RKO (cell line): ENCODE results near the gene C5.
"Not testable (repeated sequence)": the region's sequence is repeated elsewhere in the genome, so short reads cannot be mapped to it uniquely, and the experiment has no call there.

Source experiments
- DNase-seq: peaks from one replicate; pipeline ENCODE4 v3.0.0-alpha.2; 2016; ENCODE audit warnings: low spot score

C5 gene

DNA sequence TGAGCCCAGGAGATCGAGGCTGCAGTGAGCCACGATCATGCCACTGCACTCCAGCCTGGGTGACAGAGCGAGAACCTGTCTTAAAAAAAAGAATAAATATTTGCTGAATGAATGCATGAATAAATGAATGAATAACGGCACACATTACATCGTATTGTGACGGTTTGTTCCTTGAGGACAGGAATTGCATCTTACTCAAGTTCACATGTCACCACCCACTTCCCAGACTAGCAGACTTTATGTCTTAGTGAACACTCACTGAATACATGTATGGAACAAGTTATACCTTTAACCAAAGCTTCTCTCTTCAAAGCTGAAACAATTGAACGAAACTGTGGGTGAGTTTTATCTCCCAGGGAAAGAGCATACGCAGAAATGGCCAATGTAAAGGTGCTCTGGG, 70.3 kb downstream of the C5 start:
- no peak for DNase-seq

- DNase-seq: no peak
These were observed 71.1 kb downstream of the C5 start for GRCh38 chr9:120978987-120979386.

- no peak for DNase-seq
These were observed 72.8 kb downstream of the C5 start for GRCh38 chr9:120977321-120977720.

- DNase-seq: no peak
These were observed 75.2 kb downstream of the C5 start for GRCh38 chr9:120974921-120975320.

- DNase-seq: no peak
These were observed 75.9 kb downstream of the C5 start for GRCh38 chr9:120974181-120974580.

DNA sequence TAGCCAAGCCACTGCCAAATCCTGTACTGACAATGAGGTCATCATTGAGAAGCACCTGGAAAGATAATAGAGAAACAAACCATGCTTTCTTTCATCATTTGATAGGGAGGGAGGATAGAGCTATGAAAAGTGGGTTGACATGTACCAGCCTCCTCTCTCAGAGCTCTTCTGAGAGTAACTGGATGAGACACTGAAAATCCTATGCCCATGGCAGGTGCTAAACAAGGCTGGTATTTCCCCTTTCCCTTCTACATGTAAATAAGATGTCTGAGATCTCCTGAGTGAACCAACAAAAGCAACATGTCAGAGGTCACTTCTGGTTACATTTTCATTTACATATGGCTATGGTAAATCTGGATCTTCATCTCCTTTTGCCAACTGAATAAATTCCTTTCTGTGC, 78.1 kb downstream of the C5 start:
- no peak for DNase-seq

- DNase-seq: not testable (repeated sequence)
These were observed 78.6 kb downstream of the C5 start for GRCh38 chr9:120971471-120971870.

DNA sequence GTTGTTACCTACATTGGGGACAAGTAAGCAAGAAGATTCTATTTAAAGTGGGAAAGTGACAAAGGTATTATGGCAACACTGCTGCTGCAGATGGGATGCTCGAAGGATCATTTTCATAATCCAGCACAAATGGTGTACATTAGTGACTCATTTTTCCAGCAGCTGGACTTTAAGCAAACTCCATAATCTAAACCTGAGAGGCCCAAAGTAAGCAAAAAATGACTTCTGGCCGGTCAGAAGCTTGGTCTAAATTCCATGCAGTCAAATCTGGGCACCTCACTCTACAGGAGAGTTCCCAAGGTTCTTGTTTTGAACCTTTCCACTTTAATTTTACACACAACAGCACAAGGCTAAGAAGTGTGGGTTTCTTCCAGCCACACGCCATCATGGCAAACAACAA, 79.8 kb downstream of the C5 start:
- no peak for DNase-seq

DNA sequence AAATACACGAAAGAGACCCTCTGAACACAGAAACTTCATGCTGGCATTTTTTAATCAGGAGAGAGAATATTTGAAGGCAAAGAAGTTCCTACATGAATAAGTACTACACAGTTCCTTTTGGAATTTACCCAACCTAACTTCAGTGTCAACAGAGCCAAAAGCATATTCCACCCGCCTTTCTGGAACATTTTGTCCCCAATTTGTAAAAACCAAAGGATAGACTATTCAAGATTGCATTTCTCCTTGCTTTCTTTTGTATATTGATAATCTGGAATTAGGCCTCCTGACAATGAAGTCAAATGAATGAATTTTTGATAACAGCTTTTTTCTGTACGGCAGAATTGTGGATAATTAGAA, 84.1 kb downstream of the C5 start:
- no peak for DNase-seq

DNA sequence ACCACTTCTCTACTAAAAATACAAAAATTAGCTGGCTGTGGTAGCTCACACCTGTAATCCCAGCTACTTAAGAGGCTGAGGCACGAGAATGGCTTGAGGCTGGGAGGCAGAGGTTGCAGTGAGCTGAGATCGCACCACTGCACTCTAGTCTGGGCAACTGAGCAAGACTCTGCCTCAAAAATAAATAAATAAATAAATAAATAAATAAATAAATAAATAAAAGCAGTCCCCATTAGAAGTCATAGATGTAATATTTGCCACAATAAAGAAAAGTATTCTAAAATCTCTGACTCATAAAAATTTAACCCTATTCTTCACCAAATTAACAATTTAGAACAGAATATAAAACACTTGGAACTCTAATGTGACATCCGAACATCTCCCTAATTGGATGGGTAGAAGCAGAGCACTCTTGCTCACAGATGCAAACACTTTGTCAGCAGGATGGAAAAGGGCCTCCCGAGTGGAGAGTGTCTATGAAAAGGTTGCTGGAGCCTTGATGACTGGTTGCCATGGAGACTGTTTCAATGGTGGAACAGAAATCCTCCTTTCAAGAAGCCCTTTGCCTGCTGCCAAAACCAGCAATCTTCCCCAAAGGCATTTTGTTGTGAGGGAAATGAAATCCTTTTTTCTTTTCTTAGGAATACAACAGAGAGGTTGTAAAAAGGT, 84.6 kb downstream of the C5 start:
- DNase-seq: no peak

- DNase-seq: no peak
These were observed 88.1 kb downstream of the C5 start for GRCh38 chr9:120961936-120962335.

GRCh38 chr9:120960001-120960400, 90.1 kb downstream of the C5 start:
- no peak for DNase-seq

DNA sequence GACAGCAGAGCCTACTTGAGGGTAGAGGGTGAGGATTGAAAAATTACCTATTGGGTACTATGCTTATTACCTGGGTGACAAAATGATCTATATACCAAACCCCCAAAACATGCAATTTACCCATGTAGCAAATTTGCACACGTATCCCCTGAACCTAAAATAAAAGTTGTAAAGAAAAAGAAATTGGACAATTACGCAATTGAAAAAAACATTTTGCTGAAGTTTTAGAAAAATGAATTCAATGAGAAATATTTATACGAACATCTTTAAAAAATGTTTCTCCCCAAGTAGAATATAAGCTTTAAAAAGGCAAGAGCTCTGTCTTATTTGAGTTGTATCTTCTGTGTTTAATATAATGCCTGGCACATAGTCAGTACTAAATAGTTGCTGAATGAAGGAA, 93.2 kb downstream of the C5 start:
- no peak for DNase-seq

DNA sequence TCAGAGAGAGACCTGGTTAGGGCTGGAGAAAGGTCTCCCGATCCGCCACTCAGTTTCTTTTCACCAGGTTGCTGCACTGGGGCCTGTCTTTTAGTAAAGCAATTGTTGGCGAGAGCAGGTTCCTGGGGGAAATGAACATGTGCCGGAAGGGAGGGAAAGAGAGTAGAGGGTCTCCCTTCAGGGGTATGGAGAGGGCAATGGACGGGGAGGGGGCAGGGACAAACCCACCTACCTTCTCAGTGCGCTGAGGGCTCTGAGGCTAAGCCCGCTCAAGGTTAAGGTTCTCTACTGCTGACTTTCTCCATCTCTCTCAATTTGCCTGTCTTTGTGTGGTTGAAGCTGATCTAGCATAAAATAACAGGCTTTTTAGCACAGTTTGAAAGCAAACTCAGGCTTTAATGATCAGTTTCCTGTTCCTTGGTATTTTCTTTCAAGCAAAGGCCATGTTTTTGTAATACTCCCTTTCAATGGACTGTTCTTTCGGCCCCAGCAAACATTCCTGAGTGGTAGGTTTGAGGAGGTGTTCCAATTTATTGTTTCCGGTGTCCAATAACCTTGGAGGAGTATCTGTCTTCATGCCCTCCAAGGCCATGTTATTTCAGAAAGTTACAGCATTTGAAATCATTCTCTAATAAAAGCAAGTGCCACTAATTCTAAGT, 98.0 kb downstream of the C5 start:
- no peak for DNase-seq

DNA sequence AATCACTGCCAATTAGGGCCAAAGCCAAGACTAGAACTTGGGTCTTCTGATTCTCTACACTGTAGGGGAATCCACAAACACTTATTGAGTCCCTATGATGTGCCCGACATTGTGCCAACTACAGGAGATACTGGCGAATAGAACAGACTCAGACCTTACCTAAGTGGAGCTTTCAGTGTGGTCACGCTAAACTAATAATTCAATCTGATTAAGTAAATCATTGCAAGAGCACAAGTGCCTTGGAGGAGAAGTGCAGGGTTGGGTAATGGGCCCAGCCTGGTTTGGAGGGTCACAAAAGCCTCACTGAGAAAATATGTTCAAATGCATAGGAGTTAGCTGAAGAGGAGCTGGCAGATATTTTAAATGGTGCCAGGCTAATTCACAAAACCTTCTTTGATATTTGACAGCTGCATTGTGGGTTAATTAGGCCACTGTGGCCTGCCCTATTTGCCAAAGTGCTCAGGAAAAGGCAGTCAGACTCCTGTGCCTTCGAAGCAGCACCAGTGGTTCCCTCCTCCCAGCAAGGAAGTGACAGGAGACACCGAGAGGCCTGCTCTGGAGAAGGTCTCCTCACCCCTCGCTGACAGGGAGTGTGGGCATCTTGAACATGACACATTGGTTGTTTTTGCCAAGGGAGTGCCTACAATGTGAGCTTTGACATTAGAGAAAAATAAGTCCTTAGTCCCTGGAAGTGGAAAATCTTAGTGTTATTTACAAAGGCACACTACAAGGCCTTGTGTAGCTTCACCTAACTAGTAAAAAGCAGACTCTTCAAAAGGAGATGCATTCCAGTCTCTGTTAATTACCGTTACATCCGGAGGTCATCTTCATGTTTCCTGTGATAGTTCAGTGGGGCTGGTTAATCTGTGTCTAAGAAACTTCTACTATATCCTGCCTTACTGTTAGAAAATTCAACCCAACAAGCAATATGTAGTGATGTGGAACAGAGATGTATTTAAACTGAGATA, 99.4 kb downstream of the C5 start:
- no peak for DNase-seq

DNA sequence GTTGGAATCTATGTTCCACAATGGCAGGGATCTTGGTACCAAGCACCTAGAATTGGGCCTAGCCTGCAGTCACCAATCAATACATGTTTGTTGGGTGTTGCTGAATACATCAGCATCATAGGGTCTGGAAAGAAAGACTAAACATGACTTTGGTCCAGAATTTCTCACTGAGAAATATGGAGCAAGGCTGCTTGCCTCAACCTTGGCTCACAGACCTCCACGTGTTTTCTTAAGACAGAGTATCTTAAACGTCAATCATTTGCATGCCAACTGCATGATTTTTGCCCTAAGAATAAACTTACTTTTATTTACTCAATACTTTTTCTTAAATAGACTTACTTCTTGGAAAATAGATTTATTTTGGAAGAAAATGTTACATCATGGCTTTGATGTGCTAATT, 100.8 kb downstream of the C5 start:
- DNase-seq: no peak

GRCh38 chr9:120948824-120949223, 101.3 kb downstream of the C5 start:
- no peak for DNase-seq

GRCh38 chr9:120947222-120947621, 102.9 kb downstream of the C5 start:
- no peak for DNase-seq

DNA sequence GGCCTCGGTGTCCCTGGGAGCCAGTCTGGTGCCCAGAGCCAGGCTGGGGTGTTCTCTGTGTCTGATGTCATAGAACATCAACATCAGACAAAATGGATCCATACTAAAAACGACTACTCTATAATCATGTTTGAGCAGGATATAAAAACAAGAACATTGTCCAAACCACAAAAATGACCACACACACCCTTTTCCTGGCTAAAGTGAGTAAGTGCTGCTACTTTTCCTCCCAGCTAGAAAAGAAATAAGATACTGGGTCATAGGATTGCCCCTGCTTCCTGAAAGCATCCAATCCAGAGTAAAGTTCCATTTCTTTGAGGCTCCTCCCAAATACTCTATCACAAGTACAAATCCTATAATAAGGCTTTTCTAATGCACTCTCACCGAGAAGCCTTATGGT, 103.8 kb downstream of the C5 start:
- no peak for DNase-seq

GRCh38 chr9:120944948-120945347, 105.1 kb downstream of the C5 start:
- no peak for DNase-seq

DNA sequence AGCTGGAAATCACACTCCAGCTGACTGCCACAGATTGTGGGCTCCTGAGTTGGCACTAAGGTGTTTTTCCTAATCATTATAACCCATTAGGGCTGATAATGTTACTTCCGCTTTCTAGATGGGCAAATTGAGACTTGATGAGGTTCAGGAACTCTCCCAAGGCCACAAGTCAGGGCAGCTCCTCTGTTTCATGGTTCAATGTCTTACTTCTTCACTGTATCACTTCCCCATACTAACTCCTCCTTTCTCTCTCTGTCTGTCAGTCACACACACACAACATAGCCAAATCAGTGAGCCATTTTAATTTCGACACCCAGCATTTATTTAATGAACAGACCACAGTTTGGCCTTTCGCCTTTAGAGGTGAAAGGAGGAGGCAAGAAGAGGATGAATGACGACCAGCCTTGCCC, 105.6 kb downstream of the C5 start:
- DNase-seq: no peak

GRCh38 chr9:120942186-120943001, 107.7 kb downstream of the C5 start:
- no peak for DNase-seq
